Activated naive CD4-positive, alpha-beta T cell (primary cell): ENCODE measurements around the gene PDE1C.

ENCODE experiments used
- DNase-seq, 4 experiments: peaks; one replicate each; lab custom pipeline; 2025; lab: John Stamatoyannopoulos, UW

Gene PDE1C

GRCh38 chr7:32074787-32075585, 4.8 kb upstream of the PDE1C start:
- no peak for DNase-seq

DNA sequence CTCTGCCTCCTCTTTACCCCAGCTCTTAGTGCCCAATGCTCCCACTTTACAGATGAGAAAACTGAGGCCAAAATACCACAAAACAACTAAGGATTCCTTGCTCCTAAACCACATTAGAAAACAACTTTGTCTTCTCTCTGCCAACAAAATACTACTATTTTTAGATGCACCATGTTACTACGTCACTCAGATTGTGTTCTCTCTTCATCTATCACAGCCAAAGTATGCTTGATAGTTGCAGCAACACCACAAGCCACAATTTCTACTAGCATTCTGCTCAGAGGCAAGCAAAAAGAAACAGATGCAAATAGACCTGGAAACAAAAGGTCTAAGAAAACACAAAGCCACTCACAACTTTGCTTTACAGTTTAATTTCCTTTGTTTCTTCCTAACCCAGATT, 3.3 kb upstream of the PDE1C start:
- DNase-seq, result no peak

- no peak for DNase-seq
Measured at GRCh38 chr7:32072397-32072796, 2.2 kb upstream of the PDE1C start.

DNA sequence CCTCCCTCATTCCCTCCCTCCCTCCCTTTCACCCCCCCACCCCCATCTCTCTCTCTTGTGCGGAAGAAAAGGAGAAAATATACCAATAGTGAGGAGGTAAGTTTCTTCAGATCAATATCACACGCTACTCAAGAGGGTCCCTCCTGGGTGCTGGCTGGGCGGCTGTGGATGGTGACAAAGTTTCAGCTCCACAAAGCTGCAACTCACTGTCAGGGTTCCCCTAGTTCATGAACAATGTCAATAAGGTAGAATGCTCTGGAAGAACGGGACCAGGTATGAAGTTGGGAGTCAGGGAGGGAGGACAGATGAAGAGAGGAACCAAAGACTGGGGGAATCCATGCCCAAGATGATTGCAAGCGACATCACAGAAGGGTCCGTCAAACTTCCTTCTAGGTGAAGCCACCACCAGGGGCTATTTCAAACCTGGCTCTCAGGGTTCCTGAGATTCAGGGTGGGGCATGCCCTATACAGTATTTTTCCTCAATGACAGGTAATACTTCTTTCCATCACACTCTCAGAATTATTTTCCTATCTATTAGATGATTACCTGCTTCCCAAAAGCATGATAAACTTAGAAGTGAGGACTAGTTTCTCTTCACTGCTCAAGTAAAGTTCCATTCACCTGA, 1.4 kb upstream of the PDE1C start:
- DNase-seq, result no peak

DNA sequence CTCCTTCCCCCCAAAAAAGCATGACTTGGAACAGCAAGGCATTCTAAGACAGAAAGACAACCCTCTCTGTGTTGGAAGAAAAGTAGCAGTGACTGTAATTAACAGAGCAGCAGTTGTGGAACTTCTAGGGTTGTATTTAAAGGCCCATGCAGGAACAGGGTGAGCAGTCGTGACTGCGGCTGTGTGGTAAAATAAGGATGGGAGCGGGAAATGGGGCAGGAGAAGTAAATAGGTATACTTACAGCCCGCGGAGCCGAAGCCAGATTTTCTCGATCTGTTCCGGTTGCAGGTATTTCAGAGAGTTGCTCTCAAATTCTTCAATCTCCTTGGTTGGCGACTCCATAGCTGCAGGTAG, 179 bp downstream of the PDE1C start:
- DNase-seq, result no peak

DNA sequence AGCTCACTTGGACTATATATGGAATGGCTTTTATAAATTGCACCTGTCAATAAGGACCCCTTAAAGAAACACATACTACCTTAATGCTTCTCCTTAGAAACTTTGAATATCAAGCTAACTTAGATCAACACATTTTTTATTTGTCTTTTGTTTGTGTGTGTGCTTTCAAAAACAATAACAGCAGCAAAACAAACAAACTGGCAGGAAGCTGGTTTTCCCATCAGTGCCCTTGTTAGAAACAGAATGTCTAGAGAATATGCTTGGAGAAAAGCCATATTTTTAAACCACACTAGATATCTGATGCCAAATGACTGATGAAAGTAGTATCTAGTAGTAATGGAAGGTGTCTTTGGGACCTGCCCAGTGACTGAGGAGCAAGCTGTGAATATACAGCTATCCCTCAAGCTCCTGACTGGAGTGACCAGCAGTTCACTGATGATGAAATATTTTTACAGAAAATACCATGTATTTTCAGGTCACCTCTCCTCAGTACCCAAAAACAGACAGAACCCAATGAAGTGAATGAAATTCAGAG, 1.0 kb downstream of the PDE1C start:
- DNase-seq, result no peak

DNA sequence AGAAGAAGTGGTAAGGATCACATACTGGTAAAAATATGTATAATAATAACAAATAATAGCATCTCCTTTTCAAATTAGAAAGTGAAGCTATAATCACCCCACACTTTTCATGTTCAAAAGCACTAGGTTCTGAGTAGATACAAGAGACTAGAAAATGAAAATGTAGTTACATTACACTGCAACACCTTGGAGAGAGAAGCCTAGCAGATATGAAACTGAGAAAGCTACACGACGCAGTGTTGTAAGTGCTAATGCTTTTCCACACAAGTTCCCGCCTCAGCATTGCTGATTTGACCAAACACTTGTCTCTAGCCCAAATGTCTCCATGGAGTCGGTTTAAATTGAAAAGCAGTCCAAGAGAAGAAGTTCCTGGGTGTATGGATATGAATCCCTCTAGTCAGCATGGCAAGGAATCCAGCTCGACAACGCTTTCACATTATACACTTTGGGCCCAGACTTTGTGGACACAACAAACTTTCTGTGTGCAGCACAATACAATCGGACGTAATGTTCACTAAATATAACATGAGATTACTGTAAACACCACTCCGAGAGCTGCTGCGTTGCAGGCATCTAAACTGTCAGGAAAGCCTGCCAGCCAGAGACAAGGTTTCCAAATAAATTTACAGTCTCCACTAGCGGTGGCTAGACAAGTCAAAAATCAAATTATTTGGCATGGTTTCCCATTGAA, 1.7 kb downstream of the PDE1C start:
- DNase-seq, result no peak

GRCh38 chr7:32066441-32066840, 3.8 kb downstream of the PDE1C start:
- no peak for DNase-seq

DNA sequence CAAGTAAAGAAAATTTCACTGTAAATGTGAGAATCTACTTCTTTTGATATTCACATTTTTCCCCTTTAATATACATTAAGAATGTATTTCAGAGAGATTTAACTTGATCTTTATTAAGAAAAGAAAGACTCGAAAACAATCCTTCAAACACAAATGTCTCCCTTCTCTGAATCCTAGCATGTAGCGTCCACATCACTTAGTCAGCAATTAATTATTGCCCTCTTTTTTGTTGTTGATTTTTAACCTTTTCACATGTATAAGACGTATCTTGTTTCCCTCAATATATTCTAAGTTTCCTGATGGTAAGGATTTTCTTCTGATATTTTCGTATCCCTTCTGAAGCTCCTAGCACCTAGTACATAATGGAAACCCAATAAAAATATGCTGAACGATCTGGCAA, 6.6 kb downstream of the PDE1C start:
- no peak for DNase-seq

- DNase-seq, result no peak
Measured at GRCh38 chr7:32062150-32062549, 8.1 kb downstream of the PDE1C start.

DNA sequence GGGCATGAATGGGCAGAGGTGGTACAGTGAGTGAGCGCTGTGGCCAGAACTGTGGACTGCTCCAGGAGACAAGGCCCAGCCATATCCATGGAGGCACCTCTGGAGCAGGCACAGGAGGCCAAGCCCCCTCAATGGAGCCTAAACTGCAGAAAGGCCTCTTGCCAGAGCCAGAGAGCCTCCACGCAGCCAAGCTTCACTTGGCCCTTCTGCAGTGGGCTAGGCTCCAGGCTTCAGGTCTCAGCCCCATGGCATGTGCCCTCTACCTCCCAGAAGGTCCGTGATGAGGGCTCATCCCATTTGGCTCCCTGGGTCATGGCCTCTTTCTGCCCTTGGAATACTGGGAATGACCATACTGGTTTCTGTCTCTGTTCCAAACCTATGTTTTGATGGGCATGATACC, 8.9 kb downstream of the PDE1C start:
- DNase-seq, result no peak

DNA sequence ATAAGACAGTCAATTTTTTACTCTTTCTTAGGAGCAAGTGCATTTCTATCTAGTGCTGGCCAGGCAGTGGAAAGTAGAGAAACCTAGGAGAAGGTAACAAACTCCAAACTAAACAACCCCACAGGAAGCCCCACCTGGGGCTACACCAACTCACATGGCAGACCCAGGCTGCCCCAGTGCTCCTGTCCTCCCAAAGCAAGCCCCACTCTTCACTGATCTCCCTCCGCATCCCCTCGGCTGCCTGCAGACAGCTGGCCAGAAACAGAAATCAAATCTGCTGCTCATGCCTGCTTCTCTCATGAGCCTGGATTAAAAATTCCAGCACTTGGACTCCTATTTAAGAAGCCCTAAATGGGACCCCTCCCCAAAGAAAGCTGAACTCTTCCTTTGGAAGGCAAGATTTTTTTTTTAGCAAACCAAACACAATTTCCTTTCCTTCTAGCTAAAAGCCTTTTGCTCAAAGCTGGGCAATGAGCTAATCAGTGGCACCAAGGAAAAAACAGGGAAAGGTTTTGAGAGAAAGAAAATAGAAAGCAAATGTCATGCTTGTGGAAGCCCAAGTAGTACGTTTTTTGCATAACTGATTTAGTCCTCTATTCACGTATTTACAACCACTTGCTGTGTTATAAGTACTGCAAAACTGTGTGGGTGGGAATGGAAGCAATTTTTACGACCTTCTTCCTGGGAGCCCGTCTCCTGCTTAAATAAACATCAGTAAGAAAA, 10.8 kb downstream of the PDE1C start:
- DNase-seq, result no peak

DNA sequence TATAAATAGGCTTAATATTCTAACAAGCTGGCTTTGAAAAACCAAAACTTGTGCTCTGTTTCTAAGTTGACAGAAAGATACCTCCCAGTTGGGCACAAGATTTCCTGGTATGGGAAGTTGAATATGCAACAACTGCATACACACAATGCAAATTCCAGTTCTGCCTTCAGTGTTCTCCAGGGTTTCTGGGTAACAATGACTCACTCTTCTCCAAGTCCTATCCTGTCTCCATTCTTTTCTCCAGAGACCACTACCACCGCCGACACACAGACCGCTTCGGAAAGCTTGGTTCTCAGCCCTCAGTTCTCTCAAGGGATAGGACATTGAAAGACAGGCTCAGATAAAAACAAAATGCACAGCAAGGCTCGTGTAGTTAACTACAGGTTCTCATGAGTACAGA, 12.2 kb downstream of the PDE1C start:
- no peak for DNase-seq

GRCh38 chr7:32056767-32057166, 13.4 kb downstream of the PDE1C start:
- DNase-seq, result no peak

- no peak for DNase-seq
Measured at GRCh38 chr7:32053204-32053603, 17.0 kb downstream of the PDE1C start.

GRCh38 chr7:32051128-32051527, 19.1 kb downstream of the PDE1C start:
- no peak for DNase-seq

DNA sequence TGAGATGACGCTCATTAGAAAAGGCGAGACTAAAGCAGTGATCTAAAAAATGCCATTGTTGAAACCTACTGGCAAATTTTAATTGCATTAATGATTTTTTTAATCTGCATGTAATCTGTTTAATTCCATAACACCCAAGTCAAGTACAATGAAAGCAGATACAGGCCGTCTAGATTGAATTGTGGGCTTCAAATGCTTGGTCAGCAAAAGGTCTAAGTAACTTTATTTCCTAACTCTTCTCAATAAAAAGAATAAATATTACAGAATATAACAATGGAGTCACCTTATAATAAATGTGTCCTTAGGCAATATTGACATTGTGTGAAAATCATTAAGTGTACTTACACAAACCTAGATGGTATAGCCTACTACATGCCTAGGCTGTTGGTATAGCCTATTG, 20.6 kb downstream of the PDE1C start:
- no peak for DNase-seq

DNA sequence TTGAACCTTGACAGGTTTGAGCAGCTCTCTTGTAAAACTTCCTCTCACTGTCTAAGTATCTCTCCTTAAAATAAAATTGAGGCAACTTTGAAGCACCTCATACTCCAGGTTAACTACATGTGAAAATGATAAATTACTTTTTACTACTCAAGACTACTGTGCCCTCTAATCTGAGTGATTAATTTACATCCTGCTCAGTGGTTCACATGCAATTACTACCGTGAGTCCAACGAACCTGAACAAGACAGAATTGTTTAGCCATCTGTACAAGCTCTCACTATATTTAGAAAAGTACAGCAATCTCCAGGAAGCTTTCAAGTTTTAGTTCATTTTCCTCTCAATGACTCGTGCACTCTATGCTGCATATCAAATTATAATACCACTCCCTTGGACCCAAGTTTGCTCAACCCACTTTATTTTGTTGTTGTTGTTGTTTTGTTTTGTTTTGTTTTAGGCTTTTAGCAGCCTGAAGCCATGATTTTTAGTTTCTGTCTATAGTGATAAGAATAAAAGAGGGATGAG, 21.2 kb downstream of the PDE1C start:
- DNase-seq, result no peak

DNA sequence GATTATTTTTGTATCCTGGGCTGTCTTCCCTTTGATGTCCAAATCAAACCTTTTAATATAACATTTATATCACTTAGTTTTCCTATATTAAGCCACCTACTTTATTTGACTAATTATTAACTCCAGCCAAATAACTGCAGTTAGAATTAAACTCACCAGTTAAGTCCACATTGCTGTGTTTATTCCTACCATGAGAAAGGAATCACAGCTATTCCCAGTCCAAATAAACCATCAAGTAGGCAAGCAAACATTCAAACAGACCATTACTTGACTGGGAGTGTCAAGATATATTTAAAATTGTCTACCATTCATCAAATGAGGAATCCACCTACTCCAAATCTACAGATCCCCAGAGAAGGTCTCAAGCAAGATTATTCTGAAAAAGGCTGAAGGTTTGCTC, 22.4 kb downstream of the PDE1C start:
- no peak for DNase-seq

- DNase-seq, result no peak
Measured at GRCh38 chr7:32047075-32047474, 23.1 kb downstream of the PDE1C start.

GRCh38 chr7:32045228-32045627, 25.0 kb downstream of the PDE1C start:
- DNase-seq, result no peak

- DNase-seq, result no peak
Measured at GRCh38 chr7:32044739-32045138, 25.5 kb downstream of the PDE1C start.
